Activated CD4-positive, alpha-beta T cell treated with anti-CD3 and anti-CD28 coated beads, Interleukin-2, Interleukin-6, amounts not matched to agents 100 ng/mL and 50 ng/mL, durations not matched to agents 16 hours and 8 hours (primary cell): ENCODE measurements around the gene IBA57.

Experiments used
- DNase-seq: peaks from one replicate; pipeline ENCODE4 v3.0.0-alpha.2; 2020

Gene IBA57

DNA sequence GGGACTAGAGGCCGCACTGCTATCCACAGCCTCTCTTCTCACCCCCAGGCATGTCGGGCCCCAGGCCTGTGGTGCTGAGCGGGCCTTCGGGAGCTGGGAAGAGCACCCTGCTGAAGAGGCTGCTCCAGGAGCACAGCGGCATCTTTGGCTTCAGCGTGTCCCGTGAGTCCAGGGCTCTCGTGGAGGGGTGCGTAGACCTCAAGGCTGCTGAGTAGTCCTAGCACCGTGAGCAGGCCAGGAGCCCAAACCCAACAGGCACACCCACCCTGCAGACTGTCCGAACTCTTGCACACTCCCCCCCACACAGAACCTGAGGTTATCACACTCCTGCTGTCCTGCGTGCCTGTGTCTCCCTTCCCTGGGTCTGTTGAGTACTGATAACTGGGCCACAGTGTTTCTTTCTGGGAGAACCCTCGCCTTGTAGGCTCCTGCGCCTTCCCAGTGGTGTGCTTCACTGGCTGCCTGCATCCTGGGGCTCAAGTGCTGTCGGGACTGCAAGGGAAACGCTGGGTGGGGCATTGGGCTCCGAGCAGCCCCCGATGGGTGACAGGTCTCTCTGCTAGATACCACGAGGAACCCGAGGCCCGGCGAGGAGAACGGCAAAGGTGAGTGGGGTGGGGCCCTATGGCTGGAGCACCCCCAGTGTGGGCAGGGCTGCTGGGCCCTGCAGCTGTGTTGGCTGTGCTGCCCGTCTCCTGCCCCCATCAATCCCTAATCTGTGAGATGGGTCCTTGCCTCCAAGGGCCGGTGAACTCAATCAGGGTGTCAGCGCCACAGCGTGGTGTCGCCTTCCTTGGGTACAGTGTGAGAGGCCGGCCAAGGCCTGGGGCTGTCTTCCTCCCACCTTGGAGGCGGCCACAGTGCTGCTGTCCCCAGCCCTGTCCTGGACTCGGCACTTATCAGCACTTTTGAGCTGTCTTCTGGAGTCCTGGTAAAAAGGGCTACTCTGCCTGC lies 19.9 kb upstream of the IBA57 start:
- DNase-seq: no peak

DNA sequence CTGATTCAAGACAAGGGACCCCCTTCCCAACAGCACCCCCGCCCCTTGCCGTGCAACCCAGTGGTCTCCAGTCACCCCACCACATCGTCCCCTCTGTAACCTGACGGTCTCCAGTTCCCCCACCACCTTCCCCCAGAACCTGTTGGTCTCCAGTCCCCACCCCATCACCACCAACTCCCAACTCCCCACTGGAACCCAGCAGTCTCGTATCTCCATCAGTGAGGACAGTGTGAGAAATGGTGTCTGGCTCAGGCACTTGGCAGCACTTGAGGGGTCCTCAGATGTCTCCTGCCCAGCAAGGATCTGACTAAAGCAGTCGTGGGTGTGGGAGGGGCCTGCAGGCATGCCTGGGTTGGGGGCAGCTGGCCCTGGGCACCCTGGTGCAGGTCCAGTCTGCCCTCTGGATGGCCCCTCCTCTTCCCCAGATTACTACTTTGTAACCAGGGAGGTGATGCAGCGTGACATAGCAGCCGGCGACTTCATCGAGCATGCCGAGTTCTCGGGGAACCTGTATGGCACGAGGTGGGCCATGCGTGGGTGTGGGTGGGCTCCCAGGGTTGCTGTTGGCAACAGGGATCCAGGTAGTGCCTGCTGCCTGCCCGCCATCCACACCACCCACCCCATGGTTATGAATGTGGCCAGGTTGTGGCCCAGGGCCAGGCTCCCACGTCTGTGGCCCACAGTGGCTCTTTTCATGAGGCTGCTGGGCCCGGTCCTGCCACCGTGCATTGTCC lies 19.0 kb upstream of the IBA57 start:
- no peak for DNase-seq

DNA sequence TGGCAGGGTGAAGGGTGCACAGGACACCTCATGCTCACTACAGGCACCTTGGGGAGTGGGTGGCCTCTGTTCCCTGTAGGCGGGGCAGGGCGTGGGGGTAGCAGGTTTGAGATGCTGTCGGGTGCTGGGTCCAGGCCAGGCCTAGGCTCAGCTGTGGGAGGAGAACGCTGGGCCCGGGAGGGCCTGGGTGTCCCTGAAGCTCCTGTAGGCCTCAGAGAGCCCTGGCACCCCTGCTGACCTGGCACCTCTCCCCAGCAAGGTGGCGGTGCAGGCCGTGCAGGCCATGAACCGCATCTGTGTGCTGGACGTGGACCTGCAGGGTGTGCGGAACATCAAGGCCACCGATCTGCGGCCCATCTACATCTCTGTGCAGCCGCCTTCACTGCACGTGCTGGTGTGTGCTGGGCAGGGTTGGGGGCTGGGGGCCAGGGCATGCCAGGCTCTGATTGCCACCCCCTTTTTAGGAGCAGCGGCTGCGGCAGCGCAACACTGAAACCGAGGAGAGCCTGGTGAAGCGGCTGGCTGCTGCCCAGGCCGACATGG lies 18.4 kb upstream of the IBA57 start:
- DNase-seq: no peak

DNA sequence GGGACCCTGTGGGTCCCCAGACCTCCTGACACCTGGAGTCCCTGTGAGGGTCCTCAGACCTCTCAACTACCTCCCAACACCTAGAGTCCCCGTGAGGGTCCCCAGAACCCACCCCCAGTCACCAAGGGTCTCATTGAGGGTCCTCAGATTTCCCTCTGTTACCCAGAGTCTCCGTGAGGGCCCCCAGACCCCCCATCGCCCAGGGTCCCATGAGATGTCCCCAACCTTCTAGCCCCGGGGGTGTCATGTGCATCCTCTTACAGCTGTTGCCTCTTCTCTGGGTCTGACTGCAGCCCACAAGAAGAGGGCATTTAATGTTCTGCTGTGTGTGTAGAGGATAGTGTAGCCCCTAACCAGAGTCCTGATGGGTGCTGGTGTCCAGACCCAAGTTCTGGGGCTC lies 17.8 kb upstream of the IBA57 start:
- no peak for DNase-seq

DNA sequence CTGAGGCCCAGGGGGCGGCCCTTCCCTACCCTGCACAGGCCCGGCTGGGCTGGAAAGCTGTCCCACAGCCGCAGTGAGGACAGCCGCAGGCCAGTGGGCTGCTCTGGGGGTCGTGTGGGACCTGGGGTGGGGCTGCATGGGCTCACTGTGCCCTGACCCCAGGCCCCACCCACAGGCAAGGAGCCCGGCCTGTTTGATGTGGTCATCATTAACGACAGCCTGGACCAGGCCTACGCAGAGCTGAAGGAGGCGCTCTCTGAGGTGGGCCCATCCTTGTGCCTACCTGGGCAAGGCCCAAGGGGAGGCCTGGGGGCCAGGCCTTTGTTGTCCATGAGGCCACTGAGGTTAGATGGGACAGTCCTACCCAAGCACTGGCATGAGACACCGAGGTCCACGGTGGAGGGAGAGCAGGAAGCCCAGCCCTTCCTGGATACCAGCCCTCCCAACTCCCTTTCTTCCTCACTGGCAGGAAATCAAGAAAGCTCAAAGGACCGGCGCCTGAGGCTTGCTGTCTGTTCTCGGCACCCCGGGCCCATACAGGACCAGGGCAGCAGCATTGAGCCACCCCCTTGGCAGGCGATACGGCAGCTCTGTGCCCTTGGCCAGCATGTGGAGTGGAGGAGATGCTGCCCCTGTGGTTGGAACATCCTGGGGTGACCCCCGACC lies 17.3 kb upstream of the IBA57 start:
- no peak for DNase-seq

DNA sequence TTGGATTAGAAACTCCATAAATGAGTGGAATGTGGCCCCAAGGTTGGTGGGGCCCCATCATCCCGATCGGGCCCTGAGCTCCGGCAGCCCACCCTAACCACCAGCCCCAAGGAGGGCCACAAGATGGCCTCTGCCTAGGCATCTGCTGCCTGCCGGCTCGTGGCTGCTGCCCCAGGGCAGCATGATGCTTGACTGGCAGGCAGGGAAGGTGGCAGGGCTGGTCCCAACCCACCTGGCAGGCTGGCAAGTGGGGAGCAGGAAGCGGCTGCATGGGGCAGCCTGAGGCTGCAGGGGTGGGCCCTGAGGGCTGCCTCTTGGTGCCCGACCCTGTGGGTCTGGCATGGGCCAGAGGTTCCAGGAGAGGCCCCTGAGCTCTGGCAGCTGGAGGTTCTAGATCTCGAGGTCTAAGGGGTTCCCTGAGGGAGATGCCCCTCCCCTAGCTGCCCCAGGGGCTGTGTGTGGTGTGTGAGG lies 16.6 kb upstream of the IBA57 start:
- DNase-seq: no peak

DNA sequence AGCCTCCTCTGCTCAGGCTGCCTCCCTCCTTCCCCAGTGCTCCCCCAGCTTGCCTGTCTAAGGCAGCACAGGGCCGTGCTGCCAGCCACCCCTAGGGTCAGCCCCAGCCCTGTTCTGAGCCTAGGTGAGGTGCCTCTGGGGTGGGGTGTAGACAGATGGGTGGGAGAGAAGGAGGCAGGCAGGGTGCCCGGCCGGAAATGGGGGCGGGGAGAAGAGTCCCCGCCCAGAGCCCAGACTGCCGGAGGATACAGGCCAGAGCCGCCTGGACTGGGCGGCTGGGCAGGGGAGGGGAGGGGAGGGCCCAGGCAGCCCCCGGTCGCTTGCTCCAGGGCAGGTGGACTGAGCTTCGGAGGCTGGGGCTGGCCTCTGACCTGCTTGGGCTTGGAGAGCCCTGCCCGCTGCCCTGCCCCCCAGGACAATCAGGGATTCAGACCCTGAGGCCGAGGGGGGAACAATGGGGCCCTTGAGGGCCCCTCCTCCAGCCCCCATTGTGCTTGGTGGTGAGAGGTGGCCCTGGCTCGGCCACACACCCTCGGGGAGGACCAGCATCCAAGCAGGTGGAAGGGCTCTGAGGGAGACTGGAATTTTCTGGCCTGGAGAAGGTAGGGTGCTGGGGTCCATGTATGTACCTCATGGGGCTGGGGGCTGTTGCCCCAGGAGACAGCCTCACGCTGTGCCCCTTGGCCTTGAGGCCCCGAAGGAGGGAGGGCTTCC lies 16.0 kb upstream of the IBA57 start, which contains the start of gene GJC2:
Gene GJC2 (plus strand): TSS at position 525 of the 714 bp plus-strand sequence. CDS start 7,829 bp downstream, outside the sequence.
- DNase-seq: no peak

DNA sequence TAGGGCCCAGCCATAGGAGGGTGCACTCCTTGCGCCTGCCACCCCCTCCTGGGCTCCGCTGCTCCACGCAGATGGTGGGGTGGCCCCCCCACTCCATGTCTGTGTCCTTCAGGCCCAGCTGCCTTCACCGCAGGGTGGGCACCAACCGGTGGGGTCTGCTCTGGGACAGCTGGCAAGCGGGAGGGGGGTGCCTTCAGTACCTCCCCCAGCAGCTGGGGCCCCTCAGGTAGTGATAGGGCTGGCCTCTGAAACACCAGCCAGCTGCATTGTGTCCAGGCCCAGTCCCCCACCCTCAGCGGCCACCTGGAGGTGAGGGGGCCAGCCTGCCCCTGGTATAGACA lies 15.5 kb upstream of the IBA57 start:
- no peak for DNase-seq

DNA sequence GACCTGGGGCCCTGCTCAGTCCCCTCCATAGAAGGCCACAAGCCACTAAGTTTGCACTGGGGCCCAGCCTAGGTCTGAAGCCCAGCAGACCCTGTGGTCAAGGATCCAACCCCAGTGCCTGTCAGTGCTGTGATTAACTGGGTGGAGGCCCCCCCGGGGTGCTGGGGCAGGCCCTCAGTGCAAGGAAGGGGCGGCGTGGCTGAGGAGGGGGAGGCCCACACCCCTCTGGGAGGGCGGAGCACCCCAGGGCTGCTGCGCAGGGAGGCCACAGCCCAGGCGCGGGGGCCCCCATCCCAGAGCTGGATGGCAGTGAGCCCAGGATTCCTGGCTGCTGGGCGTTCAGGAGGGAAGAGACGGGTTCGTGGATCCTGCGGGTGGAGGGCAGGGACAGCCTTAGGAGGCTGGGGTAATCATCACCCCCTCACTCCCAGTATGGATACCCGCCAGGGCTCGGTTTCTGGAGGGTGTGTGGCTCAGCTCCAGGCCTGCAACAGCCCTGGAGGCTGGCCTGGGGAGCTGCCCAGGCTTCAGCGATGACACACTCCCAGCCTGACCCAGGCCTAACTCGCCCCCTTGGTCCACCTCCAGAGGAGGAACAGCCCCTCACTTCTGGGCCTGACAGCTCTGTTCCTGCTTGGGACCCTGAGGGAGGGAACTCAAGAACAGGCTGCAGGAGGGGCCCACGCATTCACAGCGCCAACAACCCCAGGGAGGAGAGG lies 15.0 kb upstream of the IBA57 start:
- DNase-seq: no peak

DNA sequence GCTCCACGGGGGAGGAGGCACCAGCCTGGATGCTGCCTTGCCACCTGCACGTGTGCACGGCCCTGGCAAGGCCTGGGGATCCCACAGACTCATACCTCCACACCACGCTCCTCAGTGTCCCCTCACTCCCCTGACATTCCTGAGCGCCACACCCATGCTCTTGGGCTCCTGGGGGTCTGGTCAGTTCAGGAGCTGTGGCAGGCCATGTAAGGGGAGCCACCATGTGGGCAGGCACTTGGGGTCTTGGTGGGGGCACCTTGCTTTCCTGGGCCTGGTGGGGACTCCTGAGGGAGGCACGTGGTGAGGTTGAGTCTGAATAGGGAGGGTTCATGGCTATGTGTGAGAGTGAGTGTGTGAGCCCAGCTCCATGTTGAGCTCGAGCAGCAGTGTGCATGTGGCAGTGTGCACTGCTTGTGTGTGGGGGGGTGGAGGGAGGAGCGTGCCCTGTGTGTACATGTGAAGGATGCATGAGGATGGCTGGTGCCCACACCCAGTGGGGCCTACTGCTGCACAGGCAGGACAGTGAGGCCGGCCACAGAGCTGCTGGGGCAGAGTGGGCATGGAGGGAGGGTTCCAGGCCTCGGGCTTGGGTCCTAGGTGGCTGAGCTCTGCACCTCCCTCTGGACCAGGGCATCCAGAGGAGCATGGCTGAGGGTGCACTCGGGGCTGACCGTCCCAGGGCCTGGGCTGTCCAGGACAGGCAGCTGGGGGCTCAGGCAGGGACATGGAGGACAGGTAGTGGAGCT lies 14.3 kb upstream of the IBA57 start:
- DNase-seq: no peak

DNA sequence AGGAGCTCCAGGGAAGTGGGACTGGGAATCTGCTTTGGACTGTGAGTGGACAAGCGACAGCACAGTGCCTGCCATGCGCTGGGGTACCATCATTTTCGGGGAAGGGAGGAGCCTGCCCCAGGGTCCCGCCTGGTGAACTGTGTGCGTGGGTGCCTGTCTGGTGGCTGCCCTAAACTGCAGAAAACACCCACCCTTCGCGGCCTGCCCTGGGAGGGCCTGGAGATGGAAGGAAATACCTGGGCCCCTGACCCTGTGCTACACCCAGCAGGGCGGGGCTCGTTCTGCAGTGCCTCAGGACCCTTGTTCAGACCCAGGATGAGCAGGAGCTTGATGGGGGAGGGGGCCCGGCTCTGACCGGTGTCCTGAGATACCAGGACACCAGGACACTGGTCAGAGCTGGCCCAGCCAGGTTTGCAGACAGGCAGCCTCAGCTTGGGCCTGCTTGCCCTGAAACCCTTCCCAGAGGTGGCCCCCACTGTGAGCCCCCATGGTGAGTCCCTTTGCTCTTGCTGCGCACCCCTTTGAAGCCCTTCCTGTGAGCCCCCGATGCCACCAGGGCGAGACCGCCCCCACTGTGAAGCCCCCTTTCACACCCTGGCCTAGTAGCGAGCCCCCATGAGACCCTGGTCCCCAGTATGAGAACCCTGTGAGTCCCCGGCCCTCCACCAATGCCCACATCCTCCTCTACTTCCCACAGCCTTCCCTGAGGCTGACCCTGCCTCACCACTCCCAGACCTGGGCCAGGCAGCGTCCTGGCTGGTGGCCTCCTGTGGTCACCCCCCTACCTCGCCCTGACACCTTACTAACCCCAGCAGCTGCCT lies 13.3 kb upstream of the IBA57 start:
- DNase-seq: no peak

DNA sequence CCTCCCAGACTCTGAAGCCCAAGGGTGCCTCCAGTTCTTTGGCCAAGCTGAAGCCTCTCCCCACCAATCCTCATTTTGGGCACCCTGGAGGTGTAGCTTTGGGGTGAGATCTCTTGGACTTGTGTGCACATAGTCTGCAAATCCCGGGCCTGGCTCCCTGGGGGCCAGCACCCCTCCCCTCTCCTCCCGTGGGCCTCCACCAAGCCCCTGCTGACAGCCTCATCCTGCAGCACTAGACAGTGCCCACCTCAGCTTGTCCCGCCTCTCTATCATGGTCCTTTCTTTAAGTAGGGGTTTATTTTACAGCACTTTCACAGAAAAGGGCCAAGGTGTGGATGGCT lies 12.7 kb upstream of the IBA57 start:
- no peak for DNase-seq

DNA sequence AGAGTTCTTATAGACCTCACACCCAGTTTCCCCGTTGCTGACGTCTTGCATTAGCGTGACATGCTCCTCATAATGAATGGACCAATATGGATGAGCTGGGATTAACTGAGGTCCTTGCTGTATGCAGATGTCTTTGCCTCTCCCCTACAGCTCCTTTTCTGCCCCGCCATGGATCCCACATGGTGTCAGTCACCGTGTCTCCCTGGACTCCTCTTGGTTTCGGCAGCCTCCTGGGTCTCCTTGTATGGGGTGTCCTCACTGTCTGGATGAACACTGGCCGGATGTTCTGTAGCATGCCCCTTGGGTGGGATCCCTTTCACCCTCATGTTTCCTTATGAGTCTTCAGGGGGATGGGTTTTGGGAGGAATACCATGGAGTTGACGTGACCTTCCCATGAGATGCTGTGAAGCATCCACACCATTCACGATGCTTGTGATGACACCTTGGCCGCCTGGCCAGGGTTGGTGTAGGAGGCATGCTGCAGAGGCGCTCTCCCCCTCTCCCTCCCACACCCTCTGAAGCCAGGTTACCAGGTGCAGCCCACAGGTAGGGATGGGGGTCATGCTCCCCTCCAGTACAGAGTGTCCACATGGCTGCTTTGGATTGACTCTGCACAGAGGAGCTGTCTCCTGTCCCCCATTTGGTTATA lies 11.5 kb upstream of the IBA57 start:
- DNase-seq: no peak

DNA sequence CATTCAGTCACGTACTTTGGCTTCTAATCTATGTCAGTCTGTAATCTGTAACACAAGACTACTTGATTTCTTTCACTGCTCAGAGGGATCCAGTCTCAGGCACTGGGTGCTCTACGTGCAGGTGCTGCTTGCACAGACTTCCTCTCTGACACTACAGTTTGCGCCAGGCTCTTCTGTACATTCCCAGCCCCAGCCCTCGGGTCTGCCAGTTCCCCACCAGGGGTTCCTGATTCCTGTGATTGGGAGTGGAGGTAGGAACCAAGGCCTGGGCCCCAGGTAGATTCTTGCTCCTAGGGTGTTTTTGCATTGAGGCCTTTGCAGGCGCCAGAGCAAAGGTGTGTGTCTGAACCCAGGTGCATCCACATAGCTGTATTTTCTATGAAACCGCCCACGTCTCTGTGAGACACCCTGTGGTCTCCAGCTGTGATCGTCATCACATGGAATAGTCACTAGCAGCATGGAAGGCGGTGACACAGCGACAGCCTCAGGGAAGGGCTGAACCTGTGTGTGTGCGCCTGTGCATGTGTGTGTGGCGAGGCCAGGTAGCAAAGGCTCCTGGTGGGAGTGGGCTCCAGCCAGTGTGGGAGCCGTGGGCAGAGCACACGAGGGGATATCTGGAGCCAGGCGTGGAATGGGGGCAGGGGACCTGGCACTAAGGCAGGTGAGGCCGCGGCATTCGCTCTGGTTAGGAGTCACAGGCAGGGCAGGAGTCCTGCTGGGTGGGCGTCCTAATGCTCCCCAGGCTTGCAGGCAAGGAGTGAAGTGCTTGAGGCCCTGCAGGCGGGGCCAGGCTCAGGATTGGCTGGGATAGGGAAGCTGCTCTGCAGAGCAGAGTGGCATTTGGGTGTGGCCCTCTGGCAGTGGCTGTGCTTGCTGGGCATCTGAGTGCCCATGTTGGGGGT lies 10.7 kb upstream of the IBA57 start:
- no peak for DNase-seq

DNA sequence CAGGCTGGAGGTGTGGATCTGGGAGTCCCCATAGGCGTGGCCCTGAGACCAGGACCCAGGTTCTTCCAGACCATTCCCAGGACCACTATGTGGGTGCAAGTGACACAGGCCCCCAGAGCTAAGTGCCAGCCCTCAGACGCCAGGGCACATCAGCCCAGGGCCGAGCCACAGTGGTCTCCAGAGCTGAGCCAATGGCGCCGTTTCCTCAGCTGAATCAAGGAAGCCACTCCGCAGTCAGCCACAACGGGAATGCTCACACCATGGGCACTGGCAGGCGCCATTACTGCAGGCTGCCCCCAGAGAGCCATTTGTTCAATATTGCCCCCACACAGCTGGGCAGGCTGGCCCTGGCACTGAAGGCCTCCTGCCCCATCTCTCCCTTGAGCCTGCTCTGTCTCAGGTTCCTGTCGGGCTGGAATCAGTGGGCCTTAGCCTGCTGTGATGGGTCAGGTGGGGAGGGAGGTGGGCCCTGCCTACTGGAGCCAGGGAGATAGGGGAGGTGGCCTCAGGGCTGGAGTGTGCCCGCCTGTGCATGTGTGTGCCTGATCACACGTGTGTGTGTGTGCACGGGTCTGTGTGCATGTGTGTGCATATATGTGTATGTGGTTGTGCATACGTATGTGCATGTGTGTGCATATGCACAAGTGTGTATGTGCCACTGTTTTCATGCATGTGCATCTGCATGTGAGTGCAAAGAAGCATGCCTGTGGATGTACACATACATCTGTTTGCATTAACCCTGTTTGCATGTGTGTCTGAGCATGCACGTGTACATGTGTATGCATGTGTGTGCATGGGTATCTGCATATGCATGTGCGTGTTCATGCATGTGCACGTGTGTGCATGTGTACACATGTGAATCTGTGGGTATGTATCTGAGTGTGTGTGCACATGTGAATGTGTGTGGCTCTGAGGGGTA lies 9.7 kb upstream of the IBA57 start:
- no peak for DNase-seq

DNA sequence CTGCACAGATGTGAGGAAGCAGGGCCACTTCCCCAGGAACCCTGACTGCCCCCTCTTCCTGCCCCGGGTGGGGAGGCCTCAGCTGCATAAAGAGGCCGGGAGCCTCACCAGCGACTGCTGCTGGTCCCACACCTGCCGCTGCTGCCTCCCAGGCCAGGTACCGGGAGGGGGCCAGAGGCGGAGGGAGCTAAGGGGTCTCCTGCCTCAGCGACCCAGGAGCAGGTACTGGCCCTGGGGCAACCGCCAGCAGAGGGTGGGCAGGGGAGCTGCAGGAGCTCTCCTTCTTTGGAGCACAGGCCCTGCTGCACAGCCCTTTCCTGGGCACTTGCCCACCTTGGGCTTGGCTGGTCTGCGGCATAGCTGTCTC lies 9.1 kb upstream of the IBA57 start:
- no peak for DNase-seq

DNA sequence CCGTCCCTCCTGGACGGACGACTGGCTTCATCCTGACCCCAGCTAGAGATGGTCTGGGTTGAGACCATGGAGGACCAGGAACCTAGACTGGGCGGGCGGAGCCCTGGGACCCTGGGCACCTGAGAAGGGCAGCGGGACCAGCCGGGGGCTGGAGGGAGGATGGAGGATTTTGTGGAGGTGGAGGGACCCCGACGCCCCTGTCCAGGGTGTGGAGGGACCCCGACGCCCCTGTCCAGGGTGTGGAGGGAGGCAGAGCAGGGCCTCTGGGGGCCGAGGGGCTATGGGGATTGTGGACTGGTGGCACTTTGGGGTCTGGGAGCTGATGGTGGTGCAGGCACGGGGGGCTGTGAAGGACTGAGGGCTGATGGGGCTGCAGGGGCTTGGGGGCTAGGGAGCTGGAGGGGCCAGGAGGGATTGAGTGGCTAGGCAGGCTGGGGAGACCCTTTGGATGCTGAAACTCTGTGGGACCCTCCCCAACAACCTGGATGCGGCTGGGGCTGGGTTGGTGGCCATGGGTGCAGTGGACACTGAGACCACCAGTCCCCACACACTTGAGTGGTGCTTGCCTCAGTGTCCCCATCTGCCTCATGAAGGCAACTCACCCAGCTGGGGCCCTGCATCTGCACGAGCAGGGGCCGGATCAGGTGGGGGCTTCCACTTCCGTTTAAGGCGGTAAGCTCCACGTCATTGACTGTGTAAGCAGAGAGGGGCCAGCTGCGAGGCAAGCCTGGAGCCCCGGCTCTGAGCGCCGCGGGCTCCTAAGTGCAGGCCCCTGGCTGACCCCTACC lies 8.5 kb upstream of the IBA57 start:
- DNase-seq: no peak
